HG03378 (cell line): ENCODE results near the gene CIAO3.
"Not testable (repeated sequence)": the region's sequence is repeated elsewhere in the genome, so short reads cannot be mapped to it uniquely, and the experiment has no call there.

Source experiments
- ATAC-seq: cut with Tn5 transposase; IDR thresholded peaks from one replicate; pipeline ENCODE4 v1.9.1; 2021; ENCODE audit warnings: mild to moderate bottlenecking, moderate library complexity; ENCODE audit not compliant: unreplicated experiment

CIAO3 gene

DNA sequence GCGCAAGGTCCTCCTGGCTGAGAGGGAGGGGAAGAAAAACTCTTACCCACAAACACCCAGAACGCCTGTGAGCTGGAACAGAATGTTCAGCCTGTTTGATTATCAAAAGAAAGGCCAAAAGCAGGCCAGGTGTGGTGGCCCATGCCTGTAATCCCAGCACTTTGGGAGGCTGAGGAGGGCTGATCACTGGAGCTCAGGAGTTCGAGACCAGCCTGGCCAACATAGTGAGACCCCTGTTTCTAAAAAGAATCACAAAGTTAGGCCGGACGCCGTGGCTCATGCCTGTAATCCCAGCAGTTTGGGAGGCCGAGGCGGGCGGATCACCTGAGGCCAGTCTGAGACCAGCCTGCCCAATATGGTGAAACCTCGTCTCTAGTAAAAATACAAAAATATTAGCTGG lies 35.5 kb upstream of the CIAO3 start:
- ATAC-seq, result not testable (repeated sequence)

DNA sequence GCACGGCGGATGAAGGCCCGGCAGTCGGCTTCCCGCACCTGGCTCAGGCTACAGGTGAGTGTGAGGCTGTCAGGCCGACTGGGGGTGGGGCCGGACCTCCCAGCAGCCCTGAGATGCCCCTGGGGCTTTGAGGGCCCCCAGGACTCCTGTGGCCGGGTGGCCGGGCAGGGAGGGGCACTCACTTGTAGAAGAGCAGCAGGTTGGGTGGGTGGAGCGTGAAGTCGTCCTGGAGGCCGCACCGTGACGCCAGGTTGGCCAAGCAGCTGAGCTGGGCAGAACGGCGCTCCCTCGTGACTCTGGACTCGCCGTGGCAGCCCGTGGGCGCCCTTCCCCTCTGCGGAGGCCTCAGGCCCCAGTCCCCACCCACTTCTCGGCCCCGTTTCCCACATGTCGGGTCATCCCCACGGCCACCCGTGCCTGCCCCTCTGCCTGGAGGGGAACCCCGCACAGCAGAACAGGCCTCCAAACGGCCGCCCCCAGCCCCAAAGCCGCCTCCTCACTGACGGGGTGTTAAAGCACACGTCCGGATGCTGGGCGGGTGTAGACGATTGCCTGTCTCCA lies 34.5 kb upstream of the CIAO3 start:
- ATAC-seq, result no peak

GRCh38 chr16:774086-775001 lies 33.5 kb upstream of the CIAO3 start:
- ATAC-seq, result no peak

GRCh38 chr16:772959-773358 lies 32.2 kb upstream of the CIAO3 start:
- ATAC-seq, result no peak

DNA sequence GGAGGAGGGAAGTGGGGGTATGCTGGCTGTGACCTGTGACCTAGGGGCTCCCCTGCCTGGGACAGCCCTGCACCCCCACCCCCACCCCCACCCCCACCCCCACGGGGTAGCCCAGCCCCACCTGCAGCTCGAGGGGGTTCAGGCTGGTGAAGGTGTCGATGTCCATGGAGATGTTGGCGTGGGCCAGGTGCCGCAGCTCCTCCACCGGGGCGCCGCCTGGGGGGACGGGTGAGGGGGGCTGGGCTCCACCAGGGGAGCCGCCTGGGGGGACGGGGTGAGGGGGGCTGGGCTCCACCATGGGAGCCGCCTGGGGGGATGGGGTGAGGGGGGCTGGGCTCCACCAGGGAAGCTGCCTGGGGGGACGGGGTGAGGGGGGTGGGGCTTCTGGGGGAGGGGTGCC lies 29.6 kb upstream of the CIAO3 start:
- no peak for ATAC-seq

DNA sequence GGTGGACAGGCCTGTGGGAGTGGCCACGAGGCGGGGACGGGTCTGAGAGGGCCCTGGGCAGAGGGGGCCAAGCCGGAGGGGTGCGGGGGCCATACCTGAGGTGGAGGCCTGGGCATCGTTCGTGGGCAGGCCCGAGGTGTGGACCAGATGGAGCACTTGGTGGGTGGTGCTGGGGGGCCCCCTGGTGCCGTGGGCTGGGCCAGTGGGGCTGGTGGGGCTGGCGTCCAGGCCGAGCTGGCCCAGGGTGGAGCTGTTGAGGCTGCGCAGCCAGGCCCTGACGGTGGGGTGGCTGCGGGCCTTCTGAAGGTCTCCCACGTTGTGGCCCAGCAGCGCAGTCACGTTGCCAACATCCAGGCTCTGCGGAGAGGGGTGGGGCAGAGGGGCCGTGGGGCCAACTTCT lies 29.1 kb upstream of the CIAO3 start:
- no peak for ATAC-seq

DNA sequence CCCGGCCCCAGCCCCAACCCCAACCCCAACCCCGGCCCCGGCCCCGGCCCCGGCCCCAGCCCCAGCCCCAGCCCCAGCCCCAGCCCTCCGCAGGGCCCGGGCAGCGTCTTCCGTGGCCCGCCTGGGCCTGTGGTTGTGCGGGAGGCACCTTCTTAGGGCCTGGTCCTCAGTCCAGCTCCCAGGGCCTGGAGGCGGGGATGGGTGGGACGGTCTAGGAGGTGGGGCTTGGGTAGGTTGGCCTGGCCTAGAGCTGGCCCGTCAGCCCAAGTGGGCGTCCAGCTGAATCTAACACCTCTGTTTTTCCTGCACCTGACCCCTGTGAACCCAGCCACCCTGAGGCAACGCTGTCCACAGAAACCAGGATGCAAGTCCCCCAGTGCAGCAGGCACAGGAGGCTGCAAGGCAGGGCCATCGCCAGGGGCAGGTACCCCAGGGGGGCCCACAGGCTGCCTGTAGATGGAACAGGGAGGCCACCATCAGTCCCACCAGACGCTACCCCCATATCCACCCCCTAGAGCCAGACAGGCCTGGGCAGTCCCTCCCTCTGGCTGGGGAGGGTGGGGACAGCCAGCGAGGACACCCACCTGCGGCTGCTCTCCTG lies 28.5 kb upstream of the CIAO3 start:
- no peak for ATAC-seq

DNA sequence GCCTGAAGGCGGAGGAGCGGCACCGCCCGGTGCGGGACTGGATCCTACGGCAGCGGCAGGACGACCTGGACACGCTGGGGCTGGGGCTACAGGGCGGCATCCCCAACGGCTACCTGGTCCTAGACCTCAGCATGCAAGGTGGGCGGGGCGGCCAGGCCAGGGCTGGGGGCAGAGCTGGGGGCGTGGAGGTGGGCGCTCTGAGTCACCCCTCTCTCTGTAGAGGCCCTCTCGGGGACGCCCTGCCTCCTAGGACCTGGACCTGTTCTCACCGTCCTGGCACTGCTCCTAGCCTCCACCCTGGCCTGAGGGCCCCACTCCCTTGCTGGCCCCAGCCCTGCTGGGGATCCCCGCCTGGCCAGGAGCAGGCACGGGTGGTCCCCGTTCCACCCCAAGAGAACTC lies 27.6 kb upstream of the CIAO3 start:
- ATAC-seq, result no peak

DNA sequence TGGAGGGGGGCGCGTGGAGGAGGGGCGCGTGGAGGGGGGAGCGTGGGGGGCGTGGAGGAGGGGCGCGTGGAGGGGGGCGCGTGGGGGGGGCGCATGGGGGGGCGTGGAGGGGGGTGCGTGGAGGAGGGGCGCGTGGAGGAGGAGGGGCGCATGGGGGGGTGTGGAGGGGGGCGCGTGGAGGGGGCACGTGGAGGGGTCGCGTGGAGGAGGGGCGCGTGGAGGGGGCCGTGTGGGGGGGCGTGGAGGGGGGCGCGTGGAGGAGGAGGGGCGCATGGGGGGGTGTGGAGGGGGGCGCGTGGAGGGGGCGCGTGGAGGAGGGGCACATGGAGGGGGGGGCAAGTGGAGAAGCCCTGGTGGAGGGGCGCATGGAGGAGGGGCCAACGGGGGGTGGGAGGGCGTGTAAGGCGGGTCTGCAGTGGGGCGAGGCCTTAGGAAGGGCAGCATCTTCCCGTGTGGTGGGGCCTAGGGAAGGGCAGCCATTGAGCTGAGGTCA lies 27.0 kb upstream of the CIAO3 start:
- no peak for ATAC-seq

DNA sequence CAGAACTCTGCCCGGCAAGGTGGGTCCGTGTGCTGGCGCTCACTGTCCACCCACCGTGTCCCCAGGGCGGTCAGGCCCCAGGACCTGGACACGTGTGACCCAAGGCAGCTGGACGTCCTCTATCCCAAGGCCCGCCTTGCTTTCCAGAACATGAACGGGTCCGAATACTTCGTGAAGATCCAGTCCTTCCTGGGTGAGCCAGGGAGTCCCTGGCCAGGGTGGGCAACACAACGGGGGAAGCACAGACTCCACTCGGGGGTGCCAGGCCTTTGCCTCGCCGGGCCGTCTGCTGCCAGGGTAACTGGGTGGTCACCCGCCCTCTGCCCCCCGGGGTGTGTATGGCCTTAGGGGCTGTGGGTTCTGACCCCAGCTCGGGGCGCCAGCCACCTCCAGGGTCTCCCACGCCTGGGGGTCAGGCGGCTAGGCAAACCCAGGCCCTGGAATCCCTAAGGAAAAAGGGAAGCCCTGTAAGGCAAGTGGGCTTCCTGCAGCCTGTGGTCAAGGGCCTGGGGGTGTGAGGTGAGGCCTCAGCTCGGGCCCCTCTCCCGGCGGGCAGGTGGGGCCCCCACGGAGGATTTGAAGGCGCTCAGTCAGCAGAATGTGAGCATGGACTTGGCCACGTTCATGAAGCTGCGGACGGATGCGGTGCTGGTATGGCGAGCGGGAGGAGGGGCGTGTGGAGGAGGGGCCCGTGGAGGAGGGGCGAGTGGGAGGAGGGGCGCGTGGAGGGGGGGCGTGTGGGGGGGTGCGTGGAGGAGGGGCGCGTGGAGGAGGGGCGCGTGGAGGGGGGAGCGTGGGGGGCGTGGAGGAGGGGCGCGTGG lies 26.2 kb upstream of the CIAO3 start:
- ATAC-seq, result no peak

GRCh38 chr16:766008-766819 lies 25.4 kb upstream of the CIAO3 start:
- no peak for ATAC-seq

DNA sequence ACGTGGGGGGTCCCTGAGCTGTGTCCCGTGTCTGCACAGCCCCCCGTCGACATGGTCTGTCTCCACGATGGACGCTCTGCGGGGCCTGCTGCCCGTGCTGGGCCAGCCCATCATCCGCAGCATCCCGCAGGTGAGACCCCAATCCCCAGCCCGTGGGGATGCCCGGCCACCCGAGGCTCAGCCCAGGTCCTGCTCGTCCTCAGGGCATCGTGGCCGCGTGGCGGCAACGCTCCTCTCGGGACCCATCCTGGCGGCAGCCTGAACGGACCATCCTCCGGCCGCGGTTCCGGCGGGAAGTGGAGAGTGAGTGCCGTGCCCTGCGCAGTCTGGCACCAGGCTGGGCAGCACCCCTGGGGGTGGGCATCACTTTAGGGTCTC lies 24.7 kb upstream of the CIAO3 start:
- ATAC-seq, result no peak

GRCh38 chr16:764848-765487 lies 24.2 kb upstream of the CIAO3 start:
- no peak for ATAC-seq

GRCh38 chr16:764184-764750 lies 23.5 kb upstream of the CIAO3 start:
- ATAC-seq, result no peak

- no peak for ATAC-seq
Observed at GRCh38 chr16:763369-764183, 22.8 kb upstream of the CIAO3 start.

GRCh38 chr16:762595-763268 lies 21.9 kb upstream of the CIAO3 start:
- no peak for ATAC-seq

DNA sequence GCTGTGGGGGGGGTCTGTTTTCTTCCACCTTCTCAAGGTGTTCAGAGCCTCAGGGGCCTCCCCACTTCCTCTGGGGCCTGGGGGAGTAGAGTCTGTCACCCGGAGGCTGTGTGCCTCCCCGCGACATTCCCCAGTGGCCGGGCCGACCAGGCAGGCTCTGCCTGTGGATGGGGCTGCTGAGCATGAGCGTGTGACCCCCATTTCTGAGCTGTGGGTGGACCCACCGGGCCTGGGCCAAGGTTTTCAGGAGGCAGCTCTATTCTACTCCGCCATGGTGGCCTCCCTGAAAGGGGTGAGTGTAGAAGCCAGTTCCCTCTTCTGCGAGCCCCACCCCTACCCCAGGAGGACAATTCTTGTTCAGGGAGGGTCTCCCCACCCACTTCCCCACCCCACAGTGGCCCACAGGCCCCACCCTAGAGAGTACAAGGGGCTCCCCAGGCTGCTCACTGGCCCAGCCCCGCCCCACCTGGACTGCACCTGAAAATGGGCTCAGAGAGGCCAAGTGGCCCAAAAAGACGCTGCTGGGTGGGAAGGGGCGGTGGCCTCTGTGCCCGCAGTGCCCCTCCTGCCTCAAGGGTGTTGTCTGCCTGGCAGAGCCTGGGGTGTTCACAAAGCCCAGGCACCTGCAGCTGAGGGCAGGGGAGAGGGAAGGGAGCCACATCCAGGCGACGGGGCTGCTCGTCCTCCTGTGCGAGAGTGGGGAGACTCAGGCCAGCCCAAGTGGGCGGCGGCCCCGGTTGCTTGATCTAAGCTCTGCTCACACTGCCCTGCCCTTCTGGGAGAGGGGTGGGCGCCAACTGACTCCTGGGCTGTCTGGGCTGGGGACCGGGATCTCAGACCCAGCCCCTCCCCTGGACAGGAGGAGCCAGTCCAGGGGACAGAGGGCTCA lies 21.1 kb upstream of the CIAO3 start:
- no peak for ATAC-seq
